Stimulated activated CD8-positive, alpha-beta memory T cell treated with anti-CD3 and anti-CD28 coated beads, Interleukin-12 subunit alpha, Interleukin-12 subunit beta, amount 100 ng/mL, for 24 hours (primary cell): ENCODE results near the gene FANCC.
"Not testable (repeated sequence)": the region's sequence is repeated elsewhere in the genome, so short reads cannot be mapped to it uniquely, and the experiment has no call there.

ENCODE experiments used
- DNase-seq: peaks from one replicate; pipeline ENCODE4 v3.0.0-alpha.2; 2020; ENCODE audit errors: extremely low read depth

FANCC gene

GRCh38 chr9:95329061-95329460 is 11.6 kb upstream of the FANCC start:
- DNase-seq, result not testable (repeated sequence)

GRCh38 chr9:95327239-95327865 is 9.8 kb upstream of the FANCC start:
- DNase-seq, result no peak

GRCh38 chr9:95325221-95325620 is 7.7 kb upstream of the FANCC start:
- DNase-seq, result no peak

GRCh38 chr9:95317893-95318211 is 343 bp upstream of the FANCC start:
- DNase-seq, result no peak

GRCh38 chr9:95316794-95317118 is 753 bp downstream of the FANCC start:
- no peak for DNase-seq

GRCh38 chr9:95316274-95316673 is 1.2 kb downstream of the FANCC start:
- DNase-seq, result no peak

GRCh38 chr9:95315108-95315746 is 2.3 kb downstream of the FANCC start:
- DNase-seq, result no peak

- no peak for DNase-seq
Measured at GRCh38 chr9:95313010-95313498, 4.5 kb downstream of the FANCC start.

- no peak for DNase-seq
Measured at GRCh38 chr9:95311961-95312360, 5.5 kb downstream of the FANCC start.

- DNase-seq, result no peak
Measured at GRCh38 chr9:95307538-95307937, 10.0 kb downstream of the FANCC start.

GRCh38 chr9:95306819-95307218 is 10.7 kb downstream of the FANCC start:
- DNase-seq, result no peak

GRCh38 chr9:95305770-95306492 is 11.6 kb downstream of the FANCC start:
- DNase-seq, result no peak

GRCh38 chr9:95302479-95302878 is 15.0 kb downstream of the FANCC start:
- DNase-seq, result no peak

- no peak for DNase-seq
Measured at GRCh38 chr9:95297760-95298159, 19.7 kb downstream of the FANCC start.

GRCh38 chr9:95297316-95297715 is 20.2 kb downstream of the FANCC start:
- no peak for DNase-seq

- DNase-seq, result no peak
Measured at GRCh38 chr9:95296761-95297160, 20.7 kb downstream of the FANCC start.

GRCh38 chr9:95293296-95293695 is 24.2 kb downstream of the FANCC start:
- DNase-seq, result not testable (repeated sequence)

- no peak for DNase-seq
Measured at GRCh38 chr9:95292226-95292625, 25.3 kb downstream of the FANCC start.

GRCh38 chr9:95286151-95286550 is 31.4 kb downstream of the FANCC start:
- no peak for DNase-seq

- DNase-seq, result no peak
Measured at GRCh38 chr9:95285307-95285706, 32.2 kb downstream of the FANCC start.

- no peak for DNase-seq
Measured at GRCh38 chr9:95284162-95285080, 33.1 kb downstream of the FANCC start.

- DNase-seq, result no peak
Measured at GRCh38 chr9:95283673-95284072, 33.8 kb downstream of the FANCC start.
